Hematopoietic multipotent progenitor cell treated with erythropoietin and hydrocortisone succinate and interleukin-3 and kit ligand, for 6 days (in vitro differentiated cells): Measurements from ENCODE around the gene NDRG4.

Experiments
- DNase-seq: peaks from one replicate; pipeline ENCODE4 v3.0.0-alpha.2; 2015

The NDRG4 gene

GRCh38 chr16:58556678-58557077 is 56.7 kb downstream of the NDRG4 start:
- no peak for DNase-seq
